Measurements from ENCODE around the gene TIGD3. TPM values are rescaled to one million over a fixed set of nuclear protein-coding genes. Genes with fewer than 3 reads are reported as not detected.
A peak's percentile ranks its signal among the peaks of the same experiment; 100 is the strongest.

TIGD3 gene
- total and polyA plus RNA-seq, 2 of the 13 experiments (the other 11 are each of a cell fraction or from before 2014, with no cell fraction given) = 0.49 to 4.9 TPM

GRCh38 chr11:65386307-65387140 lies 32.0 kb downstream of the TIGD3 start, which contains the start of gene FRMD8 (continued):
- TF ChIP-seq EHMT2 (IDR thresholded peaks at IDR 0.05; ENCODE audit: borderline replicate concordance, low read depth, low read length) (no peak), CBX2 (IDR thresholded peaks at IDR 0.05; ENCODE audit: low read depth, low read length) (no peak), CBX2 (CRISPR knock-in tag; IDR thresholded peaks at IDR 0.05; ENCODE audit: low read depth) (no peak; the same call in 1 of the 2 replicates), NCOA2 (CRISPR knock-in tag; IDR thresholded peaks at IDR 0.05) (no peak), ZNF687 (CRISPR knock-in tag; IDR thresholded peaks at IDR 0.05) (peak; percentile 97), ZNF577 (CRISPR knock-in tag; IDR thresholded peaks at IDR 0.05; ENCODE audit: borderline replicate concordance, low read depth) (no peak), ZNF615 (CRISPR knock-in tag; IDR thresholded peaks at IDR 0.05; ENCODE audit: borderline replicate concordance) (no peak), ELF3 (CRISPR knock-in tag; IDR thresholded peaks at IDR 0.05) (peak; percentile 83), ATF7 (IDR thresholded peaks at IDR 0.05) (no peak), ATF7 (CRISPR knock-in tag; IDR thresholded peaks at IDR 0.05) (no peak; the same call in 1 of the 2 replicates), ZNF790 (CRISPR knock-in tag; IDR thresholded peaks at IDR 0.05; ENCODE audit: borderline replicate concordance) (0 out of 2 replicates have a peak, but pooled peaks have one; percentile 4), CCAR2 (optimal IDR thresholded peaks at IDR 0.05; ENCODE audit: low read depth, low read length) (no peak), CBFB (CRISPR knock-in tag; IDR thresholded peaks at IDR 0.05) (no peak), ZBTB21 (CRISPR knock-in tag; IDR thresholded peaks at IDR 0.05) (no peak), ZNF510 (CRISPR knock-in tag; IDR thresholded peaks at IDR 0.05; ENCODE audit: low read depth) (peak; percentile 86; the same call in 1 of the 2 replicates), ZNF709 (CRISPR knock-in tag; IDR thresholded peaks at IDR 0.05) (peak; percentile 89), ZNF501 (CRISPR knock-in tag; IDR thresholded peaks at IDR 0.05) (peak; percentile 86), MYNN (CRISPR knock-in tag; IDR thresholded peaks at IDR 0.05; ENCODE audit: low read depth) (no peak), ZSCAN29 (CRISPR knock-in tag; conservative IDR thresholded peaks at IDR 0.05) (no peak), DNMT1 (CRISPR knock-in tag; IDR thresholded peaks at IDR 0.05) (0 out of 2 replicates have a peak, but pooled peaks have one; percentile 11), ZNF567 (CRISPR knock-in tag; IDR thresholded peaks at IDR 0.05; ENCODE audit: borderline replicate concordance) (peak; percentile 64; the same call in 1 of the 2 replicates)
- TF ChIP-seq, protein P1, sequence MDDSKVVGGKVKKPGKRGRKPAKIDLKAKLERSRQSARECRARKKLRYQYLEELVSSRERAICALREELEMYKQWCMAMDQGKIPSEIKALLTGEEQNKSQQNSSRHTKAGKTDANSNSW (CRISPR knock-in tag; IDR thresholded peaks at IDR 0.05; ENCODE audit: borderline replicate concordance) = no peak
- TF ChIP-seq, protein P2, sequence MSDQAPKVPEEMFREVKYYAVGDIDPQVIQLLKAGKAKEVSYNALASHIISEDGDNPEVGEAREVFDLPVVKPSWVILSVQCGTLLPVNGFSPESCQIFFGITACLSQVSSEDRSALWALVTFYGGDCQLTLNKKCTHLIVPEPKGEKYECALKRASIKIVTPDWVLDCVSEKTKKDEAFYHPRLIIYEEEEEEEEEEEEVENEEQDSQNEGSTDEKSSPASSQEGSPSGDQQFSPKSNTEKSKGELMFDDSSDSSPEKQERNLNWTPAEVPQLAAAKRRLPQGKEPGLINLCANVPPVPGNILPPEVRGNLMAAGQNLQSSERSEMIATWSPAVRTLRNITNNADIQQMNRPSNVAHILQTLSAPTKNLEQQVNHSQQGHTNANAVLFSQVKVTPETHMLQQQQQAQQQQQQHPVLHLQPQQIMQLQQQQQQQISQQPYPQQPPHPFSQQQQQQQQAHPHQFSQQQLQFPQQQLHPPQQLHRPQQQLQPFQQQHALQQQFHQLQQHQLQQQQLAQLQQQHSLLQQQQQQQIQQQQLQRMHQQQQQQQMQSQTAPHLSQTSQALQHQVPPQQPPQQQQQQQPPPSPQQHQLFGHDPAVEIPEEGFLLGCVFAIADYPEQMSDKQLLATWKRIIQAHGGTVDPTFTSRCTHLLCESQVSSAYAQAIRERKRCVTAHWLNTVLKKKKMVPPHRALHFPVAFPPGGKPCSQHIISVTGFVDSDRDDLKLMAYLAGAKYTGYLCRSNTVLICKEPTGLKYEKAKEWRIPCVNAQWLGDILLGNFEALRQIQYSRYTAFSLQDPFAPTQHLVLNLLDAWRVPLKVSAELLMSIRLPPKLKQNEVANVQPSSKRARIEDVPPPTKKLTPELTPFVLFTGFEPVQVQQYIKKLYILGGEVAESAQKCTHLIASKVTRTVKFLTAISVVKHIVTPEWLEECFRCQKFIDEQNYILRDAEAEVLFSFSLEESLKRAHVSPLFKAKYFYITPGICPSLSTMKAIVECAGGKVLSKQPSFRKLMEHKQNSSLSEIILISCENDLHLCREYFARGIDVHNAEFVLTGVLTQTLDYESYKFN (CRISPR knock-in tag; conservative IDR thresholded peaks at IDR 0.05) = peak; percentile 28
